ENCODE data around the gene LYRM1.

Gene LYRM1

DNA sequence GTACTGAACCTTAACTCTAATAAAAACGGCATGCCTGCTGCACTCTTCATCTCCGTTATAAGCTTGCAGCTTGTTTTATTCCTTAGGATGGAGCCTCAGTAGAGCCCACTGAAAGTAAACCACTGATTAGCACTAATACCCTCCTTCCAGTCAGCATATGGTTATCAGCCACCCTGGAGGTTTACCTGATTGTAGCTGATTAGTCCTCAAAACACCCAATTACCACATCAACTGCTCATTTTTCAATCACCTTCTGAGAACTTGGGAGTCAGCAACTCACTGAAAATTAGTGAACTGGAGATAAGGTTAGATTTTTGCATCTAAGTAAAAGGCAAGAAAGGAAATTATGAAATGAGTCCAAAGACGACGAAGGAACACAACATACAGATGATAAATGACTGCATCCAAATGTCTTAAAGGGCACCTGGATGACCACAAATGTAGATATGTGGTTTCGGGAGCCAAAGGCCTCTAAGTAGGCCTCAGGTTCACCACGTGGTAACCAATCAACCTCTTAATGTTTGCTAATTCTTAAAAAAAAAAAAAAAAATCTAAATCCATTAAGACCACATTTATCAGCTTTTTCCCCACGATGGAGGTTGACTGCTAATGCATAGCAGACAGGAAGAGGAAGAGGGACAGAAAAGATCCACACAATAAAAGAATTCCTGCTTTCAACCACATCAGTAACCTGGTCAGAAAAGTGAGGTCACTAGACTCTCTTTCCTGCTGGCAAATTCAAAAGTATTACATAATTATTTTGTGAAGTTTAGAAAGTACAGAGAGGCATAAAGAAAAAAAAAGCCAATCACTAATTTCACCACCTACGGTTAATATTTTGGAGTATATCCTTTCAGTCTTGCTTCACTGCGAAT lies 28.4 kb upstream of the LYRM1 start:
- no peak for DNase-seq (ENCODE audit: low spot score)

DNA sequence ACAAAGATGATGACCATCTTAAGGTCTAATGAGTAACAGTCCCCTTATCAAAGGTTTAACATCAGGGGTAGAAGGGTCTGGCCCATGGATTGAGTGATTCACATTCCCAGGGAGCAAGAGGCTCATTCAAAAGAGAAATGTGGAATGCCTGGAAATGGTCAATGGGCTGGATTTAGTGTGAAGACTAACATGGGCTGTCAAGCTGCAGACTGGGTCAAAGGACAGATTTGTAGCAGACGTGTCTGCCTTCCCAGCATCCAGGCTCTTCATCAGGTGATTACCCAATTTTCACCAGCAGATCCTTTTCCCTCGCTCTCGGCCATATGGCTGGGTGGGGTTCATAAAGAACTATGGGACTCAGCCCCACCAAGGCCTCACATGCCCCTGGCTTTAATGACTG lies 27.2 kb upstream of the LYRM1 start:
- no peak for DNase-seq (ENCODE audit: low spot score)

DNA sequence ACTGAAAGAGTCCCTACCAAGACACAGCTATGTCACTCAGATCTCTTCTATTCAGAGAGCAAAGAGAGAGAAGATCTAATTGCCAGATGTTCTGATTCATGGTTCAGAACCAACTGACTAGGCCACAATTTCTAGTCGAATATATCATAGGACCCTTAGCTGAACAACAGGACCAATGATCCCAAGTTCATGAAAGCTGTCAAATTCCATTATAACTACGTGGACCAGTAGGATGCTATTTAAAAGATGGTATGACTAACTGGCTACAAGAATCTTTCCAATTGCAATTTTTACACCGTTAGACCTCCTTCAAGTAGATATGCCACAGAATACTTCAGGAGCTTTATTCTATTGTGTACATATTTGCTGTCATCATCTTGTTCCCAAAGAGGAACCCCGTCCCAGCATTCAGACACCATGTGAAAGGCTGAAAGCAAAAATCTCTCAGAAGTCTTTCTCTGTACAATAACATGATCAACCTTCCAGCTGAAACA lies 26.4 kb upstream of the LYRM1 start:
- no peak for DNase-seq (ENCODE audit: low spot score)

DNA sequence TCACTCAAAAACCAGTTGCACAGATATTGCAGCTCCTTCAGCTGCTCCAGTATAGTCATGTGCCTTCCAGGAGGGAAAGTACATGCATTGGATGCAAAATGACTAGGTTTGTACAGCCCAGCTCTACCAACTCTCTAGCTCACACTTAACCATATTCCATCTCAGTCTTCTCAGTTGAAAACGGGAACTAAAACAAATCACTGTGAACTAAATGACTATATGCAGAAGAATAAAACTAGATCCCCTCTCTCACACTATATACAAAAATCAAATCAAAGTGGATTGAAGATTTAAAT lies 25.3 kb upstream of the LYRM1 start:
- no peak for DNase-seq (ENCODE audit: low spot score)

DNA sequence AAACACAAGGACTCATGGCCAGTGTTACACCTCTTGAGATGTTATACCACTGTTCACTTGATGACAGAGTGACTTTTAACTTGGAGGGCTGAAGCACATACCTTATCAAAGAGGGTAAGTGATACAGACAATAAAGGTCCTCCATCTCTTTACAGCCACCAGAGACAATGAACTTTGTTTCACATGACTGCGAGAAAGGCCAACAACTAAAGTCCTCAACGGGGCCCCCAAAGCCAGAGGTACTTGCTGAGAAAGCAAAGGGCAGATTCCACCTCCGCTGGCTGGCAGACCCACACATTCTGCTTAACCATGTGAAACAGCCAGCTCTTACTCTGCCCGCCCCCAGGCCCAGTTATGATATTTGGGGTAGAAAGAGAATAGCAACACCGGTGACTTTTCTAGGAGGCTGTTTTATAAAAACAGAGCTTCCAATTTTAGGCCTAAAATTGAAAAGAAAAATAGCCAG lies 21.9 kb upstream of the LYRM1 start:
- no peak for DNase-seq (ENCODE audit: low spot score)

DNA sequence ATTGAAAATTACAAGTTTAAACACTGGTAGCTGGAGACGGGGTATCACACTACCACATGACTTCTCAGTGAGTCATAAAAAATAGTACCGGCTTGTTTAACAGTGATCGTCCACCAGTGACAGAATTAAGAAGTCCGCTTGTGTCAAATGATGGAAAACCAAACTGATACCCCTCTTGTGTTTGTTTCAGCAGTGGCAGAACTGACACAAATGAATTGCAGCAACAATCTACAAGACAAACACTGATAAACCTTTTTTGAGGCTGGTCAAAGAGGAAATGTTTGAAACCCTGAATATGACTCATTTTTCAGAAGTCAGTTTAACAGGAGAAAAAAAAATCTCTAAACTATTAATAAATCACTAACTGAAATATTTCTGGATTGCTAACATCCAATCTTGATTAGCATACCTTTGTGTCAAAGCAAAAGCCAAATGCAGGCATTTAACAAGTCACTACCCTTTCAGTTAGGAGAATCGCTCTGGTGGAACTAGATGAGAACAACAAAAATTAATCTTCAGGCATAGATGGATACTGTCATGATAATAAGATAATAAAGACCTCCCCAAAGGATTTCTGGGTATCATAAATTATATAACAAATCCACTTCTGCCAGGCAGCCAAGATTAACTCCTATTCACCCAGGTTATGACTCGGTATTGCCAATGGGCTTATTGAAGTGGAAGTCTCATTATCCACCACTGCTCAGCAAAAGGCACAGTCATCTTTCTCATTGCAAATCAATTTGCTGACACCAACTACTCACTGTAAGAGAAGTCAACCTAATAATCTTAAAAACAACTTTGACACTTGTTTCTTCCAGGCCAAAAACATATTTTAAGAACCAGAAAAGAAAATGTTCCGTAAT lies 21.2 kb upstream of the LYRM1 start:
- DNase-seq (ENCODE audit: low spot score): no peak

DNA sequence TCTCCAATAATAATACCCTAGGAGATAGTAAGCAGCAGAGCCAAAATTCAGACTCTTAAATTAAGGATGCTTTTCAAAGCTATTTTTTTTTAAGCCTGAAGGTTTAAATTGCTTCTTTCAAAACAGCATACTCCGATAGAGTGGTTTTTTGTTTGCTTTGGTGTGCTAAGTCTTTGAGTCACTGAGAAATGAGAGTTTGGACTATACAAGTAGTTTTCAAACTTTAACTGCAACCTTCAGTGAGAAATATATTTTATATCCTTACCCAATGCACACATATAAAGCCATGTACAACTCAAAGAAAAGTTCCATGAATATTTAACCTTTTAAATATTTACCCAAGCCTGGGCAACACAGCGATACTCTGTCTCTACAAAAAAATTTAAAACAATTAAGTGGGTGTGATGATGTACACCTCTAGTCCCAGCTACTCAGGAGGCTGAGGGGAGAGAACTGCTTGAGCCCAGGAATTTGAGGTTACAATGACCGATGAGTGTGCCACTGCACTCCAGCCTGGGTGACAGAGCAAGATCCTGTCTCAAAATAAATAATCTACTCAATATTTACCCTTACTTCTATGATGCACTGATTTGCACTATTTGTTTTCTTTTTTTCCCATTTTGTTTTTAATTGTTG lies 19.6 kb upstream of the LYRM1 start:
- DNase-seq (ENCODE audit: low spot score): no peak

DNA sequence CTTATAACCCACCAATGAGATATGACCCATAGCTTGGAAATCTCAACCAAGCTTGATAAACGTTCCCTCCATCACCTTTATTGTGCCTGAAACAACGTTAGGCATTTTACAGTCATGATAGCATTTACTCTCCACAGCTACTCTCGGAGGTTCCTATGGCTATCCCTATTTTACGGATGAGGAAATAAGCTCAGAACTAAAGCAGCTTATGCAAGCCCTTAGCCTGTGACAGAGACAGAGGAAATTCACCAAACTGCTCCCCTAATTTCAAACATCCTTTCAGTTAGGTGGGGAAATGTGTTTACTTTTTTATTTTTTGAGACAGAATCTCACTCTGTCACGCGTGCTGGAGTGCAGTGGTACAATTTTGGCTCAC lies 19.1 kb upstream of the LYRM1 start:
- no peak for DNase-seq (ENCODE audit: low spot score)

DNA sequence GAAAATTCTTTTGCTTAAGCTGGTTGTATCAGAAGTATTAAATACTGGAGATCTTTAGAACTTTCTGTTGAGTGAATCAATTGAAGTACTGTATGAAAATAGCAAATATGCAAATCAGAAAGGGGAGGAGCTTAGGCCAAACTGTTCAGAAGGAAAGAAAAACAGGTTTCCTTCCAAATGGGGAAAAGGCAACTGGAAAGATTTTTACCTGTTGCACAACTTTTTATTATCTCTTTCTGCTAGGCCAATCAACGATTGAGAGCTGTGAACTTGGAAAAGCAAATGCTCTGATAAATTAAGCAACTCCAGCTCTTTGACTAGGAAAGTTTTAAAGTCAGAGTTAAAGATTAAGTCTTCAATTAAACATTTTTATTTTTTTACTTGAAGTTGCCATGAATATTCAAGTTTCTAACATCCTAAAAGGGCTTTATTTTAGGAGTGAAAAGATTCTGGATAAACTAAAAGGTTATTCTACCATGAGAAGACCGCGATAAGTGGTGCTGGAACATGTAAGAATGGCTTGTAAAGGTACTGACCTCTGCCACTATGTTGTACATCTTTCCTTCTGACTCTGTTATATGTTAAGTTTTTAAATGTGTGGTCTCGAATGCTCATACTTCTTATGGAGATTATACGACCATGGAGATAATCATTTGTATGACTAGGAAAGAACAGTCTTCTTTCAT lies 16.9 kb upstream of the LYRM1 start:
- no peak for DNase-seq (ENCODE audit: low spot score)

DNA sequence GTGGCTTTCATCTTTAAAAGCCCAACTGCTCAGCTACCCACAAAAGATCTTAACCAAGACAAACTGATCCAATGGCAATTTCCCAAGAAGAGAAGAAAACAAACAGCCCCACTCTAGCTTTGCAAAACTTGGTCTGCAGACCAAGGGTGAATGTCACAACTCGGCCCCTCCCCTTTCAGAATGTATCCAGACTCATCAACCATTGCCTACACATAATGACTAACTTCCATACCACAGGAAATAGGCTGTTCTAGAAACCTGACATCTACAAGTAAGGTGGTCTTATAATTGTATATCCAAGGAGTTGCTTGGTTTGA lies 16.4 kb upstream of the LYRM1 start:
- no peak for DNase-seq (ENCODE audit: low spot score)

DNA sequence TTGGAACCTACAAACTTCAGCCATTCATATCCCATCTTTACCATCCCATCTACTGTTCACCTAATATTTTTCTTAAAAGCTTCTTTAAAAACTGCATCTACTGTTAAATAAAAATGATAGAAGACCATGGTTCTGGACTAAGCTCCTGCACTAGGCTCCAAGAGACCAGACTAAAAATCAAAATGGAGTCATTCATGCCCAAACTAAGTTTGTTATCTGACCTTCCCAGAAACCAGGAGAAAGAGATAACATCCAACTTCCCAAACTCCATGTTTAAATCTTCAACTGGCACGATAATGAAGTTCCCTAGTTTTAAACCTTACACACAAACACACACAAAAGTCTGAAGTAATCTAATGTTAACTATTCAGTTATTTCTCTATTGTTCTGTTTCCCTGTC lies 14.3 kb upstream of the LYRM1 start:
- DNase-seq (ENCODE audit: low spot score): no peak

DNA sequence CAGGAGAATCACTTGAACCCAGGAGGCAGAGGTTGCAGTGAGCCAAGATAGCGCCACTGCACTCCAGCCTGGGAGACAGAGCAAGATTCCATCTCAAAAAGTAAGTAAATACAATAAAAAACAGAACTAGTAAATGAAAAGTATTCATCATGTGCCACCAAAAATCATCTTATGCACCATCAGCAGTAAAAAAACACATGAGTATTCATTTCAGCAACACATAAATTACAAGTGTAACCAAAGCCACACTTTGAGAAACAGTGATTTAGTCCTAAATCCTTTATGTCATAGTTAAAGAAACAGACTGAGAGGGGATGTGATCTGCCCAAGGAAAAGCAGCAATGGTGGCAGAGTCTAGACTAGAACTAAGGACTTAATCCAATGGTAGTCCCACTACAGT lies 13.4 kb upstream of the LYRM1 start:
- no peak for DNase-seq (ENCODE audit: low spot score)

DNA sequence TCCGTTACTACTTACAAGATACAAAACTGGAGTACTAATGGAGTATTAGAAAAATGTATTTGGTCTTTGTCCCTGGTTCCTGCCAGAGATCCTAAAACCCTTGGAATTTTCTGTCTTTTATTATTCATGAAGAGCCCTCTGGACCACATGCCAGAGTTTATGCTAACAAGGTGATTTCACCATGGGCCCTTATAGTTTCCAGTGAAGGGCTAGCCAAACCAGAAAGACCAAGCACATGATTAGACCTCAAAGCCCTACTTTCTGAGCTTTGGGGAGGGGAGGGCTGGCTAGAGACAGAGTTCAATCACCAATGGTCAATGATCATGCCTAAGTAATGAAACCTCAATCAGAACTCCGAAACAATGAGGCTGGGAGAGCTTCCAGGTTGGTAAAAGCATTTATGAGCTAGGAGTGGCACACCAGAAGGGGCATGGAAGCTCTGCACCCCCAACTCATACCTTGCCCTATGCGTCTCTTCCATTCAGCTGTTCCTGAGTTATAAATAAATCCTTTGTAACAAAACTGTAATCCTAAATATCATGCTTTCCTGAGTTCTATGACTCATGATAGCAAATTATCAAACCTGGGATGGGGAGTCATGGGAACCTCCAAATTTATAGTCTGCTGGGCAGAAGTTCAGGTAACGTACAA lies 10.8 kb upstream of the LYRM1 start:
- no peak for DNase-seq (ENCODE audit: low spot score)

DNA sequence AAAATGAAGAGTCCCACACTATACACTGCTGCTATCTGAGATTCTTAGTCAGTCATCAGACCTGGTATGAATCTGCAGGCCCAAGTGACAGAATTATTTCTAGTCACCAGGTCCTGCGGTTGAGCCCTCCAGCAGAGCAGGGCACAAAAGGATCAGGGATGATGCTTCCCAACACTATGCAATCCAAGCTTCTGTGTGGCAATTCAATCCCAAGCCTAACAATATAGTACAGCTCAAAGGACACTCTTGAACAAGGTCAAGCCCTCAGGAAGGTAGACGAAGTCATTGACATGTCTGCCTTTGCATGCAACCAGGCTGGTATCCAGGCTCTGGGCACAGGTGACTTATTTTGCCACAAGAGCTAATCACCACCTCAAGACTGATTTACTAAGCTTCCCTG lies 6.2 kb upstream of the LYRM1 start:
- no peak for DNase-seq (ENCODE audit: low spot score)

DNA sequence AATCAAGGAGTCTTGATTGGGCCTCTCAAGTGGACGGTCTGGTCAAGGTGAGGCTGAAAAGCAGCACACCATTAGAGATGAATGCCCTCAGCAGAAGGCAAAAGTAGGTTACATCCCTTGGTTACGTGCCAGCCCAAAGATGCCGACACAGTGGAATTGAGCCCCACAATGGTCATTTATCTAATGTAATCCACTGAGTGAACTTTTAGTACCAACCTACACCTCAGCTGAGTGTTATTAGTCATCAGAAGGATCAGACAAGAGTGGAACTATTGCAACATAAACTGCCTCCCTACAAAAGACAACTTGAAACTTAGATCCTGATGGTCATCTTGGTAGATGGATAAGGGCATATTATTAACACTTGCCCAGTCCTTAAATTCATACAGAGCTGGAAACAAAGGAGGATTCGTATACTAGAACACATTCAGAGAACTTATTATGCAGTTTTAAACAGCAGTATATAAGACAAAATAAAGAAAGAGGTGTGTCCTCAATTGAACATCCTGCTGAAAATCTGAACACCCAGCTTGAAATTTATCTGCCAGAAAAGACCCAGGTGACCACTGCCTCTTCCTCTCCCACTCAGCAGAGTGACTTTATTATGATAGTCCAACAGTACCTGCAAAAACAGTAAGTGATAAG lies 3.2 kb upstream of the LYRM1 start:
- DNase-seq (ENCODE audit: low spot score): no peak

DNA sequence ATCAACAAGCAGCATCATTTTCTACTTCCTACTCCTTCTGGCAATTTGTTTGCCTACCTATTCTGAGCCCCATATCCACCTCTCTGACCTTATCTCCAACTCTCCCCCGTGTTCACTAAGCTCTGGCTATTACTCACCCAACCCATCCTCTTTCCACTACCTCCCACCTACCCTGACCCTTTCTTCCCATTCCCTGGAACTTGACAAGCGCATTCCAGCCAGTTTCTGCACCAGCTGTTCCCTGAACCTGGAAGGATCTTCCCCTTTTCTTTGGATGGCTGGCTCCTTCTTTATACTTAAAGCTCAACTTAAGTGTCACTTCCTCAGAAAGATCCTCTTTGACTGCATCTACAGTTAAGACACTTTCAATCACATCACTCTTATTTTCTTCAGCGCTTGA lies 2.6 kb upstream of the LYRM1 start:
- no peak for DNase-seq (ENCODE audit: low spot score)

DNA sequence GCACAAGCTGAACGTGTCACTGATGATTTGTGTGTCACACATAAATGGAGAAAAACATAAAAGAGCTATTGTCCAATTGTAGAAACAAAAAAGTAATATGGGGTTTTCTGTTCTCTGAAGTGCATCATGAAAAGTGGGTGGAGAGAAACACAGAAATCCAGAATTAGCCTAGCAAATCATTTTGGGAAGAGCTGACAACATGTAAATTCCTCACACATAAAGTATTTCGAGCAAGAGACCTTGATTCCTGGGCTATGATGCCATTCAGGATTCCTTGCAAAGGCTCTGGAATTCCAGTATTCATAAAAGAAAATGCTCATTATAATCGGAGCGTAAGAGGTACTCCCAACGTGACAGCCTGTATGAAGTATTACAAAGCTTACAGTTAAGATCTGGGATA lies 1.5 kb upstream of the LYRM1 start:
- DNase-seq (ENCODE audit: low spot score): no peak

DNA sequence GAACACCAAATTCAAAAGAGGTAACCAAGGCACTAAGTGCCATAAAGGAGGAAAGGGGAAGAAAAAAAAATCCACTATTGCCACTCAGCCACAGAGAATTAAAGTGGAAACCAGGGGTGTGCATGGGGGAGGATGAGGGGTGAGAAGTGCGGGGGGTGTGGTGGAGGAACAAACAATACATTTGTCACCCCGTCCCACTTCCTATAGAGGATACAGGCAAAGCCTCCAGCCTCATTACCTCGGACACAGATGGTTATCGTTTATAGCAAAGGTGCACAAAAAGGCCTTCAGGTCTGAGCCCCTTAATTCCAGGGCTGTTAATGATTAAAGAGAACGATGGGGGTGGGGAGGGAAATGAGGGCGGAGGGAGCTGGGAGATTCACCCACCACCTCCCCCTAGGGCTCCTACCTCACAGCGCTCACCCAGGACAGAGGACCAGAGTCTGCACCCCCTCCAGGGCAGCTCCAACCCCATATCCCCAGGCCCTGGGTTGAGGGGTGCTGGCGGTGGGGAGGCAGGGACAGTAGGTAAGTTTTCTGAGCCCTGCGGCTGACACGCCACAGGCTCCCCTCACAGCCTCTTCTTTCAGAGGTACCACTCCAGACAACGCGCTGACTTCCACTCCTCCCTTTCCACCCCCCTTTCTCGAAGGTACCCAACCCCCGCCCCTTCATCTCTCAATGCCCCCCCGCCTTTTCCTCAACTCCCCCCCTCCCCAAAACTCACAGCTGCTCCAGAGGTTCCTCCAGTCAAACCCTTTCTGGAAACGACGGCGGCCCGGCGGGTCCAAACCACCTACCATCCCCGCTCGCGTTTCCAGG lies 883 bp upstream of the LYRM1 start:
- no peak for DNase-seq (ENCODE audit: low spot score)

DNA sequence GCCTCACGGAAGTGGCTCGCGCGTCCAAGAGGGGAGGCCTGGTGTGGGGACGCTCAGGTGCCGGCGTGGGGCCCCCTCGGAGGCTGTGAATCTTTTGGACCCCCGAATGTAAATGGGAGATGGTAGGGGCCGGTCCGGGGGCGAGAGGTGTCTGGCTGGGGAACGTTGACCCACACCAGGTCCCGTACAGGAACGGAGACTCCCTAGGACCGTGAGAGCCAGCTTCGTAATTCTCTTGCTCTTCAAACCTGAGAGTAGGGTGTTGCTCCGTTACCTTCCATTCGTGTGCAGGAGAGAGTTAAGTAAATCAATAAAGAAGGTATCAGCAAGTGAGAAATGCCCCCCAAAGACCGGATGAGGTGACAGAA lies 481 bp downstream of the LYRM1 start:
- DNase-seq (ENCODE audit: low spot score): no peak

DNA sequence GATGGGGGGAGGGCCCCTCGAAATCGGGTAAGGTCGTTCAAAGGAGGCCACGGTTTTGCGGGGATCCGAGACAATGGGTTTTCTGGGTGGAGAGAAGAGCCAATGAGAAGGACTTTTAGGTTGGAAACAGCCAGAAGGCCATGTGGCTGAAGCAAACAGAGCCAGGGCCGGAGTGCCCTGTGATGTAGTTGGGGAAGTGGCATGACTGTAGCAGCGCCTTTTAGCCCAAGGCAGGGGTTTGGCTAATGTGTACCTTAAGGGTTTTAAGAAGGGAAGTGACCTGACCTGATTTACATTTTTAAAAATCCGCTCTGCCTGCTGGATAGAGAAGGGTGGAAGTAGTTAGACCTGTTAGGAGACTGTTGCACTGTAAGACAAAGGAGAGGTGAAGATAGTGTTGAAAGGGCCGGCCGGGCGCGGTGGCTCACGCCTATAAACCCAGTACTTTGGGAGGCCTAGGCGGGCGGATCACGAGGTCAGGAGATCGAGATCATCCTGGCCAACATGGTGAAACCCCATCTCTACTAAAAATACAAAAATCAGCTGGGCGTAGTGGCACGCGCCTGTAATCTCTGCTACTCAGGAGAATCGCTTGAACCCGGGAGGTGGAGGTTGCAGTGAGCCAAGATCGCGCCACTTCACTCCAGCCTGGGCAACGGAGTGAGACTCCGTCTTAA lies 1.0 kb downstream of the LYRM1 start:
- DNase-seq (ENCODE audit: low spot score): peak; percentile 4

Data from CD4-positive, alpha-beta T cell treated with Interleukin-2 at 100 ng/mL for 4 hours (primary cell).